CD14-positive monocyte (primary cell): ENCODE results near the gene PLAC8L1. TPM values are rescaled to one million over a fixed set of nuclear protein-coding genes. Genes with fewer than 3 reads are reported as not detected.

Experiments
- DNase-seq, 3 donors: peaks; one replicate each; pipeline ENCODE4 v3.0.0-alpha.2; 2011 to 2022
- H2AFZ ChIP-seq: 2 replicates; pipeline ENCODE4 v1.6.0; 2012; ENCODE audit warnings: mild to moderate bottlenecking, low read depth, low read length, inconsistent platforms; ENCODE audit not compliant: insufficient read depth, poor library complexity, severe bottlenecking
- H3K27ac ChIP-seq, 2 donors: 1 replicate in 1 of 2; 2 replicates in 1 of 2; pipeline ENCODE4 v1.5.1; 2012 to 2013; ENCODE audit warnings: low read length in 2 of 2, control low read depth in 1 of 2, inconsistent platforms in 1 of 2, low read depth in 1 of 2, mild to moderate bottlenecking in 1 of 2
- H3K27me3 ChIP-seq, 2 donors: one replicate each; pipeline versions ENCODE4 v1.6.0 to v1.6.1; 2011 to 2013; ENCODE audit warnings: low read length in 2 of 2; ENCODE audit not compliant: control insufficient read depth in 2 of 2, insufficient read depth in 2 of 2
- H3K36me3 ChIP-seq, 2 donors: replicated peaks in 1 of 2; 1 replicate in 1 of 2; 2 replicates in 1 of 2; pipeline versions ENCODE4 v1.5.1 to v1.6.1; 2012 to 2013; ENCODE audit warnings: low read length in 2 of 2, control low read depth in 1 of 2, inconsistent platforms in 1 of 2, mild to moderate bottlenecking in 1 of 2; ENCODE audit not compliant: insufficient read depth in 2 of 2, control insufficient read depth in 1 of 2
- H3K4me1 ChIP-seq, 2 donors: 1 replicate in 1 of 2; 2 replicates in 1 of 2; pipeline versions ENCODE4 v1.5.1 to v1.6.1; 2012 to 2013; ENCODE audit warnings: low read length in 2 of 2, control low read depth in 1 of 2, inconsistent platforms in 1 of 2, mild to moderate bottlenecking in 1 of 2, moderate library complexity in 1 of 2; ENCODE audit not compliant: insufficient read depth in 2 of 2, control insufficient read depth in 1 of 2
- H3K4me2 ChIP-seq: replicated peaks from 2 replicates; pipeline ENCODE3; 2012; ENCODE audit warnings: low read length, moderate library complexity, mild to moderate bottlenecking; ENCODE audit not compliant: poor library complexity, severe bottlenecking; ENCODE audit errors: extremely low read depth
- H3K4me3 ChIP-seq, 3 experiments: fragments of 200-600 bp in 1 of 3; sonication (generic) in 1 of 3; replicated peaks in 1 of 3; 1 replicate in 2 of 3; 2 replicates in 1 of 3; pipeline ENCODE4 v1.5.1; 2011 to 2013; ENCODE audit warnings: low read length in 3 of 3, mild to moderate bottlenecking in 3 of 3, control low read depth in 2 of 3, low read depth in 2 of 3, inconsistent platforms in 1 of 3, moderate library complexity in 1 of 3
- H3K79me2 ChIP-seq: 2 replicates; pipeline ENCODE4 v1.6.0; 2012; ENCODE audit warnings: mild to moderate bottlenecking, control low read depth, inconsistent platforms, low read length, moderate library complexity; ENCODE audit not compliant: insufficient read depth
- H3K9ac ChIP-seq: 2 replicates; pipeline ENCODE4 v1.6.0; 2017; ENCODE audit warnings: low read length, mild to moderate bottlenecking; ENCODE audit not compliant: insufficient read depth, poor library complexity, severe bottlenecking
- H3K9me3 ChIP-seq, 2 donors: replicated peaks in 1 of 2; 1 replicate in 1 of 2; 2 replicates in 1 of 2; pipeline versions ENCODE4 v1.5.1 to v1.6.1; 2012 to 2013; ENCODE audit warnings: low read length in 2 of 2, control low read depth in 1 of 2; ENCODE audit not compliant: control insufficient read depth in 1 of 2, insufficient read depth in 1 of 2
- H4K20me1 ChIP-seq: 2 replicates; pipeline ENCODE4 v1.6.0; 2012; ENCODE audit warnings: mild to moderate bottlenecking, low read length, control low read depth, moderate library complexity; ENCODE audit not compliant: insufficient read depth
- H3K27ac Mint-ChIP-seq, 7 donors: one replicate each; pipeline ENCODE4 v1.8.0; 2020; ENCODE audit warnings: mild to moderate bottlenecking in 7 of 7, mixed read lengths in 7 of 7, moderate library complexity in 6 of 7, inconsistent platforms in 2 of 7
- H3K27me3 Mint-ChIP-seq, 3 donors: one replicate each; pipeline ENCODE4 v1.8.0; 2021 to 2022; ENCODE audit warnings: low read depth in 3 of 3, mild to moderate bottlenecking in 3 of 3, mixed read lengths in 3 of 3, moderate library complexity in 3 of 3, inconsistent platforms in 1 of 3
- H3K36me3 Mint-ChIP-seq, 2 donors: one replicate each; pipeline ENCODE4 v1.8.0; 2020; ENCODE audit warnings: mixed read lengths in 2 of 2, inconsistent platforms in 1 of 2, mild to moderate bottlenecking in 1 of 2
- H3K4me1 Mint-ChIP-seq: one replicate; pipeline ENCODE4 v1.8.0; 2020; ENCODE audit warnings: mild to moderate bottlenecking, mixed read lengths
- H3K4me3 Mint-ChIP-seq, 2 donors: one replicate each; pipeline ENCODE4 v1.8.0; 2020; ENCODE audit warnings: mild to moderate bottlenecking in 2 of 2, mixed read lengths in 2 of 2, moderate library complexity in 1 of 2
- H3K9me3 Mint-ChIP-seq, 7 donors: one replicate each; pipeline ENCODE4 v1.8.0; 2020 to 2022; ENCODE audit warnings: mixed read lengths in 7 of 7, mild to moderate bottlenecking in 6 of 7, moderate library complexity in 6 of 7, inconsistent platforms in 2 of 7
- WGBS: methylation state at CpG from one replicate; pipeline ENCODE4 v1.1.5; 2013; ENCODE audit warnings: missing lambda C conversion rate; ENCODE audit not compliant: insufficient coverage; 5-methylcytosine and 5-hydroxymethylcytosine counted together
- intact Hi-C, 2 donors: fragments of 100-400 bp; cut with micrococcal nuclease; formaldehyde crosslinking; loops; one replicate each; pipeline versions ENCODE4 v1.15.0 to v1.15.1; 2023
- polyA plus RNA-seq, 3 donors: library from polyadenylated mRNA; depleted of rRNA in 1 of 3; unstranded in 2 of 3; stranded (reverse) in 1 of 3; fragments of 300-500 nt in 2 of 3; fragments of >200 nt in 1 of 3; fragmentation: Illumina TruSeq in 2 of 3; gene quantifications; 1 replicate in 2 of 3; 2 replicates in 1 of 3; pipeline ENCODE4 v1.2.3, GENCODE V29; 2012 to 2021
- TF ChIP-seq, protein P1 (sequence below): fragments of 200-600 bp; IDR thresholded peaks from one replicate; pipeline ENCODE4 v1.8.0; 2022; ENCODE audit warnings: antibody characterized with exemption, mild to moderate bottlenecking

The PLAC8L1 gene
- polyA plus RNA-seq, 3 donors, result not detected

DNA sequence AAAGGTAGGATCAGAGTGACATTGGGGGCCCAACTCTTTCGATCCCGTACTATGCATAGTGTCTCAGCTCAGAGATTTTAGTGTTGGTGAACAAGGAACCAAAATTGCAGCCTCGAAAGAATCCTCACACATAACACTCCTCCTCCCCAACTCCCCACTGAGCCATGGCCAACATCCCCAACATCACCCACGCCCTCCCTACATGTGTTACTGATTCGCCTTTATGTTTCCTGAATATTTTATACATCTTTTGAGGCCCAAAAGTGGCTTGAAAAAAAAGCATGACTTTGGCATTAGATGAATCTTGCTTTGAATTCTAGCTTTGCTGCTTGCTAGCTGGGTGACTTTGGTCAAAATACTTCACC lies 45.2 kb downstream of the PLAC8L1 start:
- no peak overlapping the region for H2AFZ ChIP-seq
- WGBS, result 82% methylated on average over 2 of the region's 5 CpGs
- peaks cover 7% of the 10 kb centered on the region for H3K4me1 Mint-ChIP-seq
- H3K4me2 ChIP-seq, result no peak overlapping the region
- no peaks in the 10 kb centered on the region for H3K36me3 ChIP-seq
- H4K20me1 ChIP-seq, result no peaks in the 10 kb centered on the region
- TF ChIP-seq, protein P1, sequence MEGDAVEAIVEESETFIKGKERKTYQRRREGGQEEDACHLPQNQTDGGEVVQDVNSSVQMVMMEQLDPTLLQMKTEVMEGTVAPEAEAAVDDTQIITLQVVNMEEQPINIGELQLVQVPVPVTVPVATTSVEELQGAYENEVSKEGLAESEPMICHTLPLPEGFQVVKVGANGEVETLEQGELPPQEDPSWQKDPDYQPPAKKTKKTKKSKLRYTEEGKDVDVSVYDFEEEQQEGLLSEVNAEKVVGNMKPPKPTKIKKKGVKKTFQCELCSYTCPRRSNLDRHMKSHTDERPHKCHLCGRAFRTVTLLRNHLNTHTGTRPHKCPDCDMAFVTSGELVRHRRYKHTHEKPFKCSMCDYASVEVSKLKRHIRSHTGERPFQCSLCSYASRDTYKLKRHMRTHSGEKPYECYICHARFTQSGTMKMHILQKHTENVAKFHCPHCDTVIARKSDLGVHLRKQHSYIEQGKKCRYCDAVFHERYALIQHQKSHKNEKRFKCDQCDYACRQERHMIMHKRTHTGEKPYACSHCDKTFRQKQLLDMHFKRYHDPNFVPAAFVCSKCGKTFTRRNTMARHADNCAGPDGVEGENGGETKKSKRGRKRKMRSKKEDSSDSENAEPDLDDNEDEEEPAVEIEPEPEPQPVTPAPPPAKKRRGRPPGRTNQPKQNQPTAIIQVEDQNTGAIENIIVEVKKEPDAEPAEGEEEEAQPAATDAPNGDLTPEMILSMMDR, result no peak
- no peaks in the 10 kb centered on the region for H3K27me3 ChIP-seq
- intact Hi-C loops, result no loop called here
- no peak overlapping the region for H3K27ac ChIP-seq
- no peak for DNase-seq
- H3K36me3 Mint-ChIP-seq, result no peaks in the 10 kb centered on the region
- no peaks in the 10 kb centered on the region for H3K9me3 ChIP-seq
- H3K27ac Mint-ChIP-seq, result no peak overlapping the region
- no peaks in the 10 kb centered on the region for H3K4me1 ChIP-seq
- no peak overlapping the region for H3K4me3 ChIP-seq
- no peaks in the 10 kb centered on the region for H3K79me2 ChIP-seq
- H3K27me3 Mint-ChIP-seq, result peaks cover 4 to 8% (median 4%) of the 10 kb centered on the region in 3 donors
- no peaks in the 10 kb centered on the region for H3K9me3 Mint-ChIP-seq
- H3K4me3 Mint-ChIP-seq, result no peak overlapping the region
- no peak overlapping the region for H3K9ac ChIP-seq

DNA sequence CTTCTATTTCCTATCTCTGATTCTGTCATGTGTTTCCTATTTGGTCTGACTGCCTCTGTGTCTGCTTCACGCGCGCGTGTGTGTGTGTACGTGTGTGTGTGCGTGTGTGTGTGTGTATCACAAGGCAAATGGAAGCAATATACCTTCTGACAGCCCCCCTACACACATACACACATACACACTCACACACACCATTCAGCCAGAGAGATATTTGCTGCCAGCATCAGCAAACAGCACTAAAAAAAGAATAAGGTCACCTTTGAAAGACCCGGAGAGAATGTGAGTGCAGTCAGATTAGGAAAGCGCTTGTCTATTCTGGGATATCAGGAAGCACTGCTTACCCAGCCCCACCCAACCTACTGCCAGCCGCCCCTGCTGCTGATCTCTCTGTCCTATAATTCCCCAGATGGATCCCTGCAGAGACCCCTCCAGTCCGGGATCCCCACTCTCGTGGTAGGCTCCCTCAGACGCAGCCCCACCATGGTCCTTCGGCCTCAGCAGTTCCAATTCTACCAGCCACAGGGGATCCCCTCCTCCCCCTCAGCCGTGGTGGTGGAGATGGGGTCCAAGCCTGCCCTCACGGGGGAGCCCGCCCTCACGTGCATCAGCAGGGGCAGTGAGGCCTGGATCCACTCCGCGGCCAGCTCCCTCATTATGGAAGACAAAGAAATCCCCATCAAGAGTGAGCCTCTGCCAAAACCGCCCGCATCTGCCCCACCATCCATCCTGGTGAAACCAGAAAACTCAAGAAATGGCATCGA lies 45.7 kb downstream of the PLAC8L1 start:
- intact Hi-C loops, result no loop called here
- Mint-ChIP-seq H3K9me3 (no peaks in the 10 kb centered on the region), H3K36me3 (no peaks in the 10 kb centered on the region), H3K4me3 (no peak overlapping the region), H3K27ac (no peak overlapping the region), H3K4me1 (peaks cover 7% of the 10 kb centered on the region), H3K27me3 (peaks cover 4 to 8% (median 4%) of the 10 kb centered on the region in 3 donors)
- Histone ChIP-seq H3K79me2 (no peaks in the 10 kb centered on the region), H2AFZ (no peak overlapping the region), H3K27me3 (no peaks in the 10 kb centered on the region), H3K9me3 (no peaks in the 10 kb centered on the region), H3K4me1 (no peaks in the 10 kb centered on the region), H3K4me3 (no peak overlapping the region), H3K27ac (no peak overlapping the region), H3K36me3 (no peaks in the 10 kb centered on the region), H3K4me2 (no peak overlapping the region), H3K9ac (no peak overlapping the region), H4K20me1 (no peaks in the 10 kb centered on the region)
- TF ChIP-seq, protein P1, result no peak
- 93% methylated on average over 10 of the region's 22 CpGs for WGBS
- DNase-seq, result no peak
